T1000 (cell line): Measurements from ENCODE around the gene DENND2A.

Experiments used
- DNase-seq: peaks from one replicate; lab custom pipeline; 2025; ENCODE audit warnings: mixed read lengths; lab: John Stamatoyannopoulos, UW

The DENND2A gene

DNA sequence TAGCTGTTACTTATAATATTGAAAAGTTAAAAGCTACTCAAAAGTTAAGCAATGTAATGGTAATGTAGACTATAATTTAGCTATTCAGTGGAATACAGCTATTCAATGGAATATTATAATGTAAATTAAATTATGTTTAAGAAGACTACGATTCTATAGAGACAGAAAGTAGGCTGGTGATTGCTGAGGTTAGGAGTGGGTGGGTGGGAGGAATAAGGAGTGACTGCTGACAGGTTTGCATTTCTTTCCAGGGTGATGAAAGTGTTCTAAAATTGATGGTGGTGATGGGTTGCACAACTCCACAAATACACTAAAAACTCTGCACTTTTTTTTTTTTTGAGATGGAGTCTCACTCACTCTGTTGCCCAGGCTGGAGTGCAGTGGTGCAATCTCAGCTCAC is 21.4 kb downstream of the DENND2A start:
- DNase-seq: no peak

DNA sequence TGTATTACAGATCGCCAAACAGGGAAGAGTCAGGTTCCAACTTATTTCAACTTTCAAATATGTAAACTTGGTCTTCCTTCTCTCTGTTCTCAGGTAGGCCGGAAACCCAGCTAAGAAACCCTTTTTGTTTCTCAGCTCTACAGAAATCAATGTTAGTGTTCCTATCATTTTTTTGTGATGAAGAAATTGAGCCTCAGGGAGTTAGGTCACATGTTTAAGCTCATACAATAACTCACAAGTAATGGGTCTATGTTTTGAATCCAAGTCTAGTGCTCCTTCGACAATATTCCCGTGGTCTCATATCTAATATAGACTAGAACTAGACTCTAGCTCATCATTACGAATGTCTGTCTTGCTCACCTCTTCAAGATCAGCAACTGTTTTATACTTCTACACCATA is 22.3 kb downstream of the DENND2A start:
- DNase-seq: no peak

DNA sequence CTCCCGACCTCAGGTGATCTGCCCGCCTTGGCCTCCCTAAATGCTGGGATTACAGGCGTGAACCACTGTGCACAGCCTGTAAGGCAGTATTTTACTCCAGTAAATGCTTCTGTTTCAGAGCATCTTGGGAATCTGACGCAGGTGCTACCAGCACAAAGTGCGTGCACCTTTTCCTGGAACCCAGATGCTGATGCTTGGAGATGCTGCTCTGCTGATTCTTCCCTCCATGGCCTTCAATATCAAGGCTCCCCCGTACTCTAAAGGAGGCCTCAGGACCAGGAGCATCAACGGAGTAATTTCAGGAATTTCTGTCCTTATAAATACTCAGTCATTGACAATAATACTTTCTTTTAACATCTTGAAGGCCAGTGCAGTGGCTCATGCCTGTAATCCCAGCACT is 23.5 kb downstream of the DENND2A start:
- DNase-seq: no peak

DNA sequence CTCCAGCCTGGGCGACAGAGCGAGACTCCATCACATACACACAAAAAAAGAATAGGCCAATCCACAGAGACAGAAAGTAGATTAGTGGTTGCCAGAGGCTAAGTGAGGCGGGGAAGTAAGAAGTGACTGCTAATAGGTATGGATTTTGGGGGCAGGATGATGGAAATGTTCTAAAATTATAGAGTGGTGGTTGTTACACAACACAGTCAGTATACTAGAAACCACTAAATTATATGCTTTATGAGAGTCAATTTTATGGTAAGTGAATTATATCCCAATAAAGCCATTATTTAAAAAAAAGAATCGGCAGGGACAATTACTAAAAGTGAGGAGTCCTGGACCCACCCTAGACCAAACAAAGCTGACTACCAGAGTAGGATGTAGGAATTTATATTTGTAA is 24.3 kb downstream of the DENND2A start:
- no peak for DNase-seq

DNA sequence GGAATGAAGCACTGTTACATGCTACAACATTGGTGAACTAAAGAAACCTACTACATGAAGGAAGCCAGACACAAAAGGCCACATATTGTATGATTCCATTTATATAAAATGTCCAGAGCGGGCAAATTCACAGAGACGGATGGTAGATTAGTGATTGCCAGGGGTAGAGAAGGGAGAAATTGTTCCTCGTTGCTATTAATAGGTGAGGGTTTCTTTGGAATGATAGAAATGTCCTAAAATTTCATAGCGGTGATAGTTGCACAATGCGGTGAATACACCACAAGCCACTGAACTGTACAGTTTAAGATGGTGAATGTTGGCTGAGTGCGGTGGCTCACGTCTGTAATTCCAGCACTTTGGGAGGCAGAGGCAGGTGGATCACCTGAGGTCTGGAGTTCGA is 29.0 kb downstream of the DENND2A start:
- DNase-seq: no peak

DNA sequence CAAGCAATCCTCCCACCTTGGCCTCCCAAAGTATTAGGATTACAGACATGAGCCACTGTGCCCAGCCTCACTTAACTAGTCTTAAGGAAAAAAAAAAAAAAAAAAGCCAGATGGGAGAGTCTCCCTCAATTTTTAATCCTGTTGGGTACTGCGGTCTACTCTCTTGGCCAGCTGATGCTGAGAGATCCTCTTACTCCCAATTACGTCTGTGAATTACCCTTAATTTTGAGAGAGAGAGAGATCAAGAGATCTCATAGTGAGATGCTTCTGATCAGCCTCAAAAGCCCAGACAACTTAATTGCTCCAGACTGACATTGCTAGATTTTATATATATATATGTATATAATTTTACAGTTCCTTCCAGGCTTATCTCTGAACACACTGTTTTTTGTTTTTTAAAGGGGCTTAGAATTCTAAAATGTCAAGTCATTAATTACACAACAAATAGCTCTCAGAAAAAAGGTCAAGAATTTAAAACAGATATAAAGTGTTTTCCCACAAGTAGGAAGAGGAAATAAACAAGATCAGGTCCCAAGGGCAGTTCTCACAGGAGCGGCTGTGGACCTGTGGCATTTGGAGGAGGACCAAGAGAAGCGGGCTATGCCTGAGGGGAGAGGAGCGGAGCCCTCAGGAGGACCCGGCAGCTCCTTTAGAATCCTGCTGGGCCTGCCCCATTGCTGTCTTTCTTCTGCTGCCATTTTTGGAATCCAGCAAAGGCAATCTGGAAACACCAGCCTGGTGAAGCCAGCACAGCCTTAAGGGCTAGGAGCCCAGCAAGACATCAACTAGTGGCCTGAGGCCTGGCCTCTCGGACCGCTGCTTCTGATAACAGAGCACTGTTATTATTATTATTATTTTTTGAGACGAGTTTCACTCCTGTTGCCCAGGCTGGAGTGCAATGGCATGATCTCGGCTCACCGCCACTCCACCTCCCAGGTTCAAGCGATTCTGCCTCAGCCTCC is 30.1 kb downstream of the DENND2A start:
- DNase-seq: peak; percentile 14

DNA sequence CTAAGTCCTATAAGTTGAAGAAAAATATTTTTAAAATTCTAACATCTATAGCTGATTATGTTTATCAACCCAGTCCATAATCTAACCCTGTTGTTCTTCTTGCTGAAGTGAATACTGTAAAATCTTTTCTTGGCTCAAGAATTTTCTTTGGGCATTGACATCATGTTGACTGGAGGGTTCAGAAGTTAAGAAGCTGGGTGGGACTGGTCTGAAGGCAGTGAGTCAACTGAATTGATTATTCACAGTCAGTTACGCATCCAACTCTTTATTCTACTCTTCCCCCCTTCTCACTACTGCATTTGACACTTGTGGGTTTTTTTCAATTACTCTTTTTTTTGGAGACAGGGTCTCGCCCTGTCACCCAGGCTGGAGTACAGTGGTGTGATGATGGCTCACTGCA is 31.0 kb downstream of the DENND2A start:
- DNase-seq: peak; percentile 9

DNA sequence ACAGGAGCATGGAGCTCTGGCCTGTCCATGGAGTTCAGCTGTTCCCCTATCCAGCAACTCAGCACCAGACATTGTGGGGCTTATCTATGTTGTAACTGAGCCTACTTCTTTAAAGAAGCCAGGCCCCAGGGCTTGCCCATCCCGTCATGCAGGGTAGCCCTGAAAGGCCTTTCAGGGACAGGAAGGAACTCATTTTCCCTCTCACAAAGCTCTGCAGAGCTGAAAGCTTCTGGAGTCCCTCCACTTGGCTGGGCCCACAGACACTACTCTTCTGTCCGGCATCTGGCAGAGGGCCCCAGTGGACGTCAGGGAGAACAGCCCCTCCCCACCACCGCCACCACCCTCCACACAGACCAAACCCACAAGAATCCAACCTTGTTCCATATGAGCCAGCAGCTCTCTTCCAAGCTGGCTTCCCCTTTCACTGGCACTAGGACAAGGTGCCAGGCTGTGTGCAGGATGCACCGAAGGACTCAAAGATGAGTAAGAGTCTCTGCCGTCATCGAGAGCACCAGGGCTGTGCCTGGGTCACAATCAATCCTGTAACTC is 33.1 kb downstream of the DENND2A start:
- DNase-seq: peak; percentile 22

DNA sequence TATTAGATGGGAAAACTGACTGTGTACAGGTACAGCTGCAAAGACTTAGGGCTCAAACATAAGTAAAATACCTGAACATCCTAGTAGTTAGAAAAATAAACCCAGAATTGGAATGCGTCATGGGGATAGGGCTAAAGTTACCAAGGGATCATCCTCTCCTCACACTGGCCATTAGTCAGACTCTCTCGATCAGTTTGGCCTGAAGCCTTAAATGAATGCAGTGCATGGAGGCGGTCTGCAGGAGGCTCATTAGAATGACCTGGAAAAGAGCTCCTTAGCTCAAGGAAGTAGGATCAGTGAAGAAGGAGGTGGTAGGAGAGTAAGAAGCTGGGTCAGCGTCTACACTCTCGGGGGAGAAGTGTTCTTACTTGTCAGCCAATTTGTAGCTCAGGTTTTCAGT is 35.3 kb downstream of the DENND2A start:
- DNase-seq: peak; percentile 32

DNA sequence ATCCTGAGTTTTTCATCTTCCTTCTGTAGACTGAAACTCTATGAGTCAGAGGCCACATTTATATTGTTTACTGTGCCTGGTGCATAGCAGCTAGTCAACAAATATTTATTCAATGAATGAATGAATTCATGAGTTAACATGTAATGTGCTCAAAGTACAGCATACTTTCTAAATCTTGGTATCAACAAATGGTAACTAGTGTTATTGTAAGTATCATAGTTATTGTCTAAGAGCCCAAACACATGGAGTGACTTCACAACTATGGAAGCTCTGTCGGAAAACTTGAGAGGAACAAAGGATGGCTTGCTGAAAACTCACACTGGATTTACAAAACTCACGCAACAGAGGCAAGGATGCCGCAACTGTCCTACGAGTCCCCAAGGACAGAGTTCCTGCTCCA is 35.9 kb downstream of the DENND2A start:
- no peak for DNase-seq

DNA sequence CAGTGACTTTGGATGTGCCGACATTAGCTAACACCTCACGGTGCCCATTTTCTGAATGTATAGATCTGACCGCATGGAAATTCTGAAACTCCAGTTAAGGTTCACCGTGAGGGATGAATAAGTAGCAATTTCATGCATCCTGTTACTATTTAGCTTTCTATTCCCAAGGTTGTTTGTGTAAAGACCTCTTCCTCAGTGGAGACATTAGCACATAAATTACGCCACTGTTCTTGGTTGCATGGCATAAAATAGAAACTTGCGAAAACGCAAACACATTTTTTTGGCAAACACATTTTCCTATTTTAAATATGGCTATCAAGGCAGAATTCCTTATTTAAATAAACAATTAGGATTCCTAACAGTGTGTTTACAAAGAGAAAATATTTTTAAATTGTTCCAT is 36.5 kb downstream of the DENND2A start:
- DNase-seq: no peak

DNA sequence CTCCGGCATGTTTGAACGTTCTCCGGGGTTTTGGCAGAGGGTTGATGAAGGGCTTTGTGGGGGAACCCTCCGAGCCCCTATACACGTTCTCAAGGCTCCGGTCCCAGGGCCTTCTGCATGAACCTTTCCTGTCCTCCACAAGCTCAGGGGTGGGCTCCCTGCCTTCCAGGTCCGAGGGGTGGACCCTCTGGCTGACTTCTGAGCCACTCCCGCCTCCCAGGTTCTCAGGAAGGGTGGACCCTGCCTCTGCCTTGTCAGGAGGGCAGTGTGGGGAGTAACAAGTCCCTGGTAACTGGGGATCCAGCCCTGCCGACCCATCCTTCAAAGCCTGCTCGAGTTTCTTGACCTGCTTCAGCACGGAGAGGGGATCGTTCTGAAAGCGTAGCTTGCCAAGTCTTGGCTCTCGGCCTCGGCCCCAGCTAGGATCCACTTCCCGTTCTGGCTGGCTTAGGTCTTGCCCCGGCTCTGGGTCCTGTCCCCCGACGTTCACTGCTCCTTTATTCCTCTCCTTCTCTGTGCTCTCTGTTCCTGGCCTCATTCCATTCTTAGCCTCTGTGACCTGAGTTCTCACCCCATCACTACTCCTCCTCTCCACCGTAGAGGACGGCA is 38.9 kb downstream of the DENND2A start:
- no peak for DNase-seq

DNA sequence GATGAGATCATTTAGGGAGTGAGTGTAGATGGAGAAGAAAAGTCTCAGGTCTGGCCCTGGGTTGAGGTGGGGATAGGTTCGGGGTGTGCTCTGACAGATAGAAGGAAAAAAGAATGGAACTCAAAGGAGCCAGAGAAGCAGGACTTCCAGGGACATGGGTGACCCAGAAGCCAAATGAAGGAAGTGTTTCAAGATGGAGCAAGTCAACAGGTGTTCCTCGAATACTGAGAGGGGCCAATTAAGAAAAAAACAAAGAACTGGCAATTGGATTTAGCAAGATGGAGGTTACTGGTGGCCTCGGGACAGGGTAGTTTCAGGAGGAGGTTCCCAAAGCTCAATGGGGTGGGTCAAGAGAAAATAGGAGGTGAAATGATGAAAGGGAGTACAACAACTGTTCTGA is 40.3 kb downstream of the DENND2A start:
- DNase-seq: no peak

DNA sequence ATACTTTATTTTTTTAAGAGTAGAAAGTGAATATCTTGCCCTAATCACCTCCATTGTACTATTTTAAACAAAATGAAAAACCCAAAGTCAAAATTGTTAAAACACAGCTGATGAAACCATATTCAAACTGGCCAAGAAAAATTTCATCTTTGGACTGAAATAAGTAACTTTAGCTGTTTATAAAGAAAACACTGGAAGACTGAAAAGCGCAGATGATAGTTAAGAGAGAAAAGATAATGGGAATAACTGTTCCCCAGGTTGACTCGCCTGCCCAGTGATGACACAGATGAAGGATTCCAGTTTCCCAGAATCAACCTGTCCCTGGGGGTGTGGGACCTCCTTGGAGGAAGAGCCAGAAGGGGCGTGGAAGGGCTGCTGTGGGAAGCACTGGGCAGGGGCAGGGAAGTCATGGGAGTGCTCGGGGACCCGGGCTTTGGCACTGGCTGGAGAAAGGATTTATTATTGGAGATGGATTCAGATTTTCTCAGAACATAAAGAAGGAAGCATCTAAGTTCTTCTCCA is 43.1 kb downstream of the DENND2A start:
- DNase-seq: no peak

DNA sequence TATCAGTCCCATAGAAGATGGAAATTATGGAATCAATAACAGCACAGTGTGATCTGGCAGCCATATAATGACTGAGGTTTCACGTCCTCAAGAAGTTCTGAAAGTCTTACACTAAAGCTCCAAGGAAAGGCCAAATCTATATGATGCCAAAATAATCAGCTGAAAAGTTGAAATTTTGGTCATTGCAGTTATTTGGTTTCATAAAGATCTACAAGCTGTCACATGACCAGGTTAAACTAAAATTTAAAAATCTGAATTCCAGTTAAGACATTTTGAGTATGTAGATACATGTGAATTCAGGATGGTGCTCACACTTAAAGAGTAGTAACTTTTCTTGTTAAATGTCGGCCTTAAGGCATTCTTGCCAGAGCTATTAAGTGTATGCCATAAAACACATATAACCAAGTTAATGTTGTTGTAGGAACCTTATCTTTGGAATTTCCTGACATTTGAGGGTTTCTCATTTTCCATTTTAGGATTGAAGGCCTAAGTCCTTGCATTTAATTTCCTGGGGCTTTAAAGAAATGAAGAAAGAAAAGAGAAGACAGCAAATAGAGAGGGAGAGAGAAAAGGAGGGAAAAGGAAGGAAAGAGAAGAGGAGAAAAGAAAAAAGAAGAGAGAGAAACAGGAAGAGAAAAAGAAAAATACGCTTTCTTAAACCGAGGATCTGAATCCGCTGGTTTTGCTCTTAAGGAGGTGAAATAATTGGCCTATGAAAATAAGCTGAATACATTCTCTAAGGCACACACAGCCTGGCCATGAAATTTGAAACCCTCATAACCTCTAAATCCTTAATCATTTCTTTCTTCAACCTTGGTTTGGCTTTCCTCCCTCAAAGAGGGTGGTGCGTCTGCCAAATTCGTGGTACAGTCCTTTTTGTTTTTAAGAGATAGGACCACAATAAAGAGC is 43.8 kb downstream of the DENND2A start:
- DNase-seq: no peak

DNA sequence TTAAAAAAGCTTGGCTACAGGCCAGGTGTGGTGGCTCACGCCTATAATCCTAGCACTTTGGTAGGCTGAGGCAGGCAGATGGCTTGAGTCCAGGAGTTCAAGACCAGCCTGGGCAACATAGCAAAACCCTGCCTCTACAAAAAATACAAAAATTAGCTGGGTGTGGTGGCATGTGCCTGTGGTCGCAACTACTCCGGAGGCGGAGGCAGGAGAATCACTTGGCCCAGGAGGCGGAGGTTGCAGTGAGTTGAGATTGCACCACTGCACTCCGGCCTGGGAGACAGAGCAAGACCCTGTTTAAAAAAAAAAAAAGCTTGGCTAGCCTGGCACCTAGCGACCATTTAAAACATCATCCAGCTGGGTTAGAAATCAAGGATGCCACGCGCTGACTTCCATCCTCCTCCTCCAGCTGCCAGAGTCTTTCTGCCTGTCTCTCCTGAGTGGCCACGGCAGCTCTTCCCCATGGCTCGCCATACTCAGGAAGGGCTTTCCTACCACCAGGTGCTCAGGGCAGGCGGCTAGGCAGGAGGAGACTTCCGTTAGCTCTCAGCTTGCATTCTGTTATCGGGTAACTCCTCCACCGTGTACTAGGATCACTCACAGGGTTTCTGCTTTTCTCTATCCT is 45.0 kb downstream of the DENND2A start:
- DNase-seq: no peak

DNA sequence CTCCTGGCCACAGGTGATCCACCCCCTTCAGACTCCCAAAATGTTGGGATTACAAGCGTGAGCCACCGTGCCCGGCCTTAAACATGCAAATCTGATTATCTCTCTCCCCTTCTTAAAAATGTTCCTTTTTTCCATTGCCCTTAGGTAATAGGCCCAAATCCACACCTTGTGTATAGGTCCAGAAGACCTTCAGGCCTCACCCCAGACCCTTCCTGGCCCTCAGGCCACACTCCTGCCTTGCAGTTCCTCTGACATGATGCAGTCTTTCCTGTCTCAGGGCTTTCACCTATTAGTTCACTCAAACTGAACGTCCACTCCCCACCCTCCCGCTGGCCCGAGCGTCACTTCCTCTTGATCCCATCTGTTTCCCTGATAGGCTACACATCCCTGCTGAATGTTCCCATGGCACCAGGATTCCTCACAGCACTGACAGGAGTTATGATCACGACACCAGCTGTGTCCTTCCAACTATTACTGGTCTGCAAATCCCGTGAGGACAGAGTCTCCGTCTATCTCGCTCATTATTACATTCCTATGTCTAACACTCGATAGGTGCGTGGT is 46.4 kb downstream of the DENND2A start:
- DNase-seq: no peak

DNA sequence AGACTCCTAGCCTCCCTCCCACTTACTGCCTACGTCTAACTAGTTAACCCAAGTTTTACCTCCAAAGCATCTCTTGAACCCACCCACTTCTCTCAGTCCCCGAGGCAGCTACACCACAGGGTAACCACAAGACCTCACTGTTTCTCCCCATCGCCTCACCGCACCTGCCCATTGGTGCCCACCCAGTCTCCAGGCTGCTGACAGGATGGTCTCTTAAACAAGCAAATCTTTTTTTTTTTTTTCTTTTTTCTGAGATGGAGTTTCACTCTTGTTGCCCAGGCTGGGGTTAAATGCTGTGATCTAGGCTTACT is 47.0 kb downstream of the DENND2A start:
- no peak for DNase-seq

DNA sequence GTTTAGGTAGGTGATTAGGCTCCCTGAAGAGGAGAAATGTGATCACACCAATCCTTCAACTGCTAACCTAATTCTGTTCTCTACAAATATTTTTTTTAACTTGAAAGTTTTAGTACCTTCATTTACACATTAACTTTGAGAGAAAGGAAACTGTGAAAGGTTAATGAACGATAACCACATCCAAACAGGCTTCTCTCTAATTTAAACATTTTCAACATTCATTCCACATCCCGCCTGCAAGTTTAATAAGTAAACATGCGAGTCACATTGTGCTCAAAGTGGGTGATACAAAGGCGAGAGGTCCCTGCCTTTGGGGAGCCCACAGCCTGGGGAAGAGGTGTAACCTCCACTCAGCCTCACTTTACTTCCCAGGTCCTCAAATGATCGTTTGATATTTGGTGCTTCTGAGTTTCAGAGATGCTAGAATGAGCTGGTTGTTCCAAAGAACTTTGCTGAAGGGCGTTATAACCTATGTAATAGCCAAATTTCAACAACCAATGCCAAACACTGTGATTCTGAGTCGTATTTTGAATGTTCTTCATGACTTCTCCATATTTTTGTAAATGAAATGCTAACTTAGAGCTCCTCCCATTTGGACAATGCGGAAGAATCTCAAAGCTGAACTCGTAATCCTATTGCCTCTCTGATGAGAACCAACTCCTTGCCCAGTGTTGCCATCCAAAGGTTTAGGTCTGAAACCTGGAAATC is 47.5 kb downstream of the DENND2A start:
- DNase-seq: no peak

DNA sequence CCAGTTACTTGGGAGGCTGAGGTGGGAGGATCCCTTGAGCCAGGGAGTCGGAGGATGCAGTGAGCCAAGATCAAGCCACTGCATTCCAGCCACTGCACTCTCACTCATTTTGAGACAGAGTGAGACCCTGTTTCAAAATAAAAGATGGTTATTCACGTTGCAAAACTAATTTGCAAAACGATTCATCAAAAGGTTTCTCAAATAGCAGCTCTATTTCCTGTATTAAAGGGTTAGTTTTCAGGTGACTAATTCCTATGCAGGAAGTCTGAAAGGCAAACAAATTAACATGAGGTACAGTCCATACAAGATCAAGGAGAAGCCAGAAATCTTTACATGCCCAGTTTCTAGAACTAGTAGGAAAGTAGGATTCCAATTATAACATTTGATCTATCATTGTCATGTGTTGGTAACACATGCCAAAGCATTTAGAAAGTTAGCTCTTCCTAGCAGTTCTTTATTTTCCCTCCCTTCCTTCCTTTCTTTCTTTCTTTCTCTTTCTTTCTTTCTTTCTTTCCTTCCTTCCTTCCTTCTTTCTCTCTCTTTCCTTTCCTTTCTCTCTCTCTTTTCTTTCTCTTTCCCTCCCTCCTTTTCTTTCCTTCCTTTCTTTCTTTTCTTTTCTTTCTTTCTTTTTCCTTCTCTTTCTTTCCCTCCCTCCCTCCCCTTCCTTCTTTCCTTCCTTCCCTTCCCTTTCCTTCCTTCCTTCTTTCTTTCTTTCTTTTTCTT is 49.3 kb downstream of the DENND2A start:
- no peak for DNase-seq
